ENCODE data around the gene RASA2.

The RASA2 gene

GRCh38 chr3:141486746-141487520 is at the start of gene RASA2:
TSS of gene RASA2 (plus strand) at chr3:141487027. CDS start at chr3:141487084, 57 bp downstream.
- peak; percentile 87 for DNase-seq

- DNase-seq, result no peak
Measured at GRCh38 chr3:141439589-141439988, 47.2 kb upstream of the RASA2 start.

DNA sequence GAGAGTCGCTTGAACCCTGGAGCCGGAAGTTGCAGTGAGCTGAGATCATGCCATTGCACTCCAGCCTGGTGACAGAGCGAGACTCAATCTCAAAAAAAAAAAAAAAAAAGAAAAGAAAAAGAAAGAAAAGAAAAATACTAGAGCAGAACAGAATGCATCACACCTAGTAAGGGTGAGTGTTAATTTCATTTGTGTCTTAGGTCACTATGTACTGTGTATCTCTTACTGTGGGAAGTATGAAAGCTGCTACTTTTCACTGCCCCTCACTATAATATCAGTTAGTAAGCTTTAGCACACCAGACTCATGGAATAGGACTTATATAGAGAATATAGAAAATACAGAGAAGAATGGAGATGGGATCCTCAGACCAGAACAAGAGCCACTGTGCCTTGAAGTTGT is 45.9 kb upstream of the RASA2 start:
- no peak for DNase-seq

DNA sequence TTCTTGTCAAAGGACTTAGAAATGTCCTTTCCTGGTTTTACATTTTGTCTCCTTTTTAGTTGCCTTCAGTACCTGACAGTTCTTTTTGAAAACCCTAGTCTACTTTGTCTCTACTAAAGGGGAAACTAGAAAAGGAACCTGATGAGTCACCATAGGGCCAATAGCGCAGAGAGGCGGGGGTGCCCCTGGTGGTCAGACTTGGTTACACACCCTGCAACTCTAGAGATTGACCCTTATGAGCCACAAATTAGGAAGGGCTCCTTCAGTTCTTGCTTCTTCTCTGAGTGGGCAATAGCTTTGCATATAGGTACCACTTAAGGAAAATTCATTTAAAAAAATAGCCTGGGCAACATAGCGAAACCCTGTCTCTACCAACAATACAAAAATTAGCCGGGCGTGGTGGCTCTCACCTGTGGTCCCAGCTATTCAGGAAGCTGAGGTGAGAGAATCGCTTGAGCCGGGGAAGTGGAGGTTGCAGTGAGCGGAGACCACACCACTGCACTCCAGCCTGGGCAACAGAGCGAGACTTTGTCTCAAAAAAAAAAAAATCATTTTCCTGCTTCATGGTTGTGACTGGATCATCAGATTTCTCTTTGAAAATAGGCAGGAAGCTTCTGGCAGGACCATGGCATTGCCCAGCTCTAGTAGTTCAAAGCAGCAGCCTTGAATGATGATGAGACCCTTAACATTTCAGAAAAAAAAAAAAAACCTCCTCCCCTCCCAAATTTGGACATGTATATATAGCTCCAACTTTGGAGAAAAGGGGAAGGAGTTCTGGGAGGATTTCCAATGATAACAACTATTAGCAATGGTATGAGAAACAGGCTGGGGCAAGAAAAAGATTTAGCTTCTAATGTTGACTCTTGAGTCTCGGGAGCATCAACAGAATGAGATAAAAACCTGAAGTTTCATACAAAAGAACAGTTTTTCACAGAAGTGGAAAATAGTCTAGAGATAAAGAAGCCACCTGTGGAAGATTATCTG is 45.2 kb upstream of the RASA2 start:
- peak; percentile 86 for DNase-seq

DNA sequence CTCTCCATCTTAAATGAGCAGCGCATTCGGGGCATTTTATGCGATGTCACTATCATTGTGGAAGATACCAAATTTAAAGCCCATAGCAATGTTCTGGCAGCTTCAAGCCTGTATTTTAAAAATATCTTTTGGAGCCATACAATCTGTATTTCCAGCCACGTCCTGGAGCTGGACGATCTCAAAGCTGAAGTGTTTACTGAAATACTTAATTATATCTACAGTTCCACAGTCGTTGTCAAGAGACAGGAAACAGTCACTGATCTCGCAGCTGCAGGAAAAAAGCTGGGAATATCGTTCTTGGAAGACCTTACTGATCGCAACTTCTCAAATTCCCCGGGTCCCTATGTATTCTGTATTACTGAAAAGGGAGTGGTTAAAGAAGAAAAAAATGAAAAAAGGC is 44.4 kb upstream of the RASA2 start:
- DNase-seq, result no peak

GRCh38 chr3:141442914-141443313 is 43.9 kb upstream of the RASA2 start:
- no peak for DNase-seq

GRCh38 chr3:141444586-141445285 is 42.1 kb upstream of the RASA2 start:
- DNase-seq, result peak; percentile 42

- DNase-seq, result no peak
Measured at GRCh38 chr3:141445990-141446389, 40.8 kb upstream of the RASA2 start.

- DNase-seq, result no peak
Measured at GRCh38 chr3:141446737-141447136, 40.1 kb upstream of the RASA2 start.

DNA sequence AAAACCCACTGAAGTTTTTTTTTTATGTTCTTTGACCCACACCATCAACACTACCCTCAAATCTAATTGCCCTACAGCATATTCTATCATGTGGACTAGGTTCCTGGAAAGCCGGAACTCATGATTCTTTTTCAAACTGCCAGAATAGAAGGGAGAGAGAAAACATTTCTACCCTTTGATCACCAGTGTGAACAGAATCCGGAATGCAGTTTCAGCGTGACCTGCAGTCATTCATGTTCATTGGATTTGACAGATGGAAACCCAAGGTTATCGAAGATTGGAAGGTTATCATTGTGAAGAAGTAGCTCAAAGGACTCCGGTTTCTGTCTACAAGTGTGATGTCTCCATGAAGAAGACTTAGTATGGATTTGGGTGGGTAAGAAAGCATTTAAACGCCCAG is 39.4 kb upstream of the RASA2 start:
- DNase-seq, result no peak

DNA sequence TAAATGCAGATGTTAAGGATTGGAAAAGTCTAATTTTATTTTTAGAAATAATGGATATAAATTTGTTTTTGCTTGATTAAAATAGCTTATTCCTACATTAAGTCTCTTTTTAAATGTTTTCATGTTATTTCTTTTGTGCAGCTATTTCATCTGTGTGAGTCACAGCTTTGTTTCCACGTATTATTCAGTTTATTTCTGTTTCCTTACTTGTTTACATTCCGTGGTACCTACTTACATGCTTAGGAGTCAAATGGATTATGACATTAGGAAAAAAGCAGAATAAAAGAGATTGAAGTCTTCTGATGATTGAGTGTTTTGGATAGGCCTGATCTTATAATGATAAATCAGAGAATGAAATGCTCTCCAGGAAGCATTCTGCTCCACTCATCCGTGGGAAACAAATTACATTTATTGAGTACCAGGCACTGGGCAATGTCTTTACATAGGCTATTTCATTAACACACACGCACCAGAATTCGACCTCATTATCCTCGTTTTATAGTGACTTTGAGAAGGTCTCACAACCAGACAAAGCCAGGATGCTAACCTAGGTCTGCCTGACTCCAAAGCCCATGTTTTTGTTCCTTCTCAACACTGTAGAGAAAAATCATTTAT is 38.1 kb upstream of the RASA2 start:
- DNase-seq, result peak; percentile 38

- no peak for DNase-seq
Measured at GRCh38 chr3:141449424-141449823, 37.4 kb upstream of the RASA2 start.

GRCh38 chr3:141450727-141451375 is 36.0 kb upstream of the RASA2 start:
- DNase-seq, result no peak

DNA sequence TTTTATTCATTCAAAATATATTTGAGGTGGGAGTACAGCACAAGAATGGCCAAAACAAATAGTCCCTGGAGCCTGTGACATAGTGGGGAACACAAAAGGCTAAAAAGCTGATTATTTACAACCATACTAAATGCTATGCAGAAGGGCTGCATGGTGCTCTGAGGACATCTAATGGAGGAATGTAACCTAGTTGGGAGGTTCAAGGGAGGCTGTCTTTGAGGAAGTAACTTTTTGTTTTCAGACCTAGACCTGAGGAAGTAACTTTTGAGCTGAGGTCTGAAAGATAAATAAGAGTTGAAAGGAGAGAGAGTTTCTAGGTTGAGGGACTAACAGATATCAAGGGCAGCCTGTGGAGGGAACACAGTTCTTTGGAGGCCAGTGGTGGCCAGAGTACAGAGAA is 34.8 kb upstream of the RASA2 start:
- peak; percentile 71 for DNase-seq

- DNase-seq, result no peak
Measured at GRCh38 chr3:141452773-141453172, 34.1 kb upstream of the RASA2 start.

GRCh38 chr3:141454054-141454453 is 32.8 kb upstream of the RASA2 start:
- no peak for DNase-seq

DNA sequence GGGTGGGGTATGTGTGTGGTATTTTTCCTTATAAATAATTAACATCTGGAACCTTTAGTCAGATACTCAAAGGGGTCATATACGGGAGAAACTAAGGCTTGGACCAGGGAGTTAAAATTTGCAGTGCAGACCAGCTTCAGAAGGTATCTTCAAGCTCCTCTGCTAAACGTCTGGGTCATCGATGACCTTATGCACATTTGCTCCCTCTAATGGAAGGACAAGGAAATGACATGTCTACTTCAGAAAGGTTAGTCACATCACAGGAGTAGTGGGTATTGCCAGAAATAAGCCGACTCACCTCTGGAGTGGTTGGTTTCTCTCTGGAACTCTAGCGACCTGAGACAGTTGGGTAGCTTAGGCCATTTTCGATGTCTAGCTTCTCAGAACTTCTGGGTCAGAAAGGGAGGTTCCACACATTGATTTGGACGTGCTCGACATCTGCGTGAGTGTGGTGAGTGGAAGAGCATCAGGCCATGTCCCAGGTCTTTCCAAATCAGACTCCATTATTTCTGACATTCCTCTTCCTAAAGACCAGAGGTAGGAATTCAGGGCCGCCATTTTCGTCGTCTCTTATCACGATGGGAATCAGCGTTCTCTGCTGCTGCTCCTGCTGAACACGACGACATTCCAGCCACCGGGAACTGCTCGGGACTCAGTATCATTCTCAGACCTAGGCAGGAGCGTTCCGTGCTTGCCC is 31.8 kb upstream of the RASA2 start:
- DNase-seq, result peak; percentile 85

- DNase-seq, result peak; percentile 75
Measured at GRCh38 chr3:141455603-141456300, 31.1 kb upstream of the RASA2 start.

GRCh38 chr3:141456301-141456625 is 30.6 kb upstream of the RASA2 start:
- peak; percentile 91 for DNase-seq

DNA sequence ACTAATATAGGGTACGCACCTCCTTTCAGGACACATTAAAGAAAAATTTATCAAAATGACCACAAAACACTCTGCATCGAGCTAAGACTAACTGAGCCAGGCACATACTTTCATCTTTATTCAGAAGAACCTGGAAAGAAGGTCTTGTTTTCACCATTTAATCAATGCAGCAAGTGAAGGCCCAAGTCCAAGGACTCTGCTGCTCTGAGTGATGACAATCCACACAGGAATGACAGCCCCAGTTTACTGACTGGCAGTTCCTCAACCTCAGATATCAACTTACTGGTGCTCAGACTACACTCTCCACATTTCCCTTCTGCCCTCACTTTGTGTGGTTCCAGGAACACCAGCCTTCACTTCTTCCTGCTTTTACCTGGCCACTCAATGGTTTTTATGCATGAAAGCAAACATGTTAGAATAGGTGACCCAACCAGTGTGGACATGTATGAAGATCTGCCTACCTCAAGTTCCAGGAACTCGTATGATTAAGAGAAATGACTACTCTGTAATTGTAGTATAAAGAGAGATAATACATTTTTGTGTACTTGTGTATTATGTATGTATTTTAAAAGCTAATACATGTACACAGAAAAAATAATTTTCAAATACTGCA is 29.1 kb upstream of the RASA2 start:
- DNase-seq, result peak; percentile 73

- no peak for DNase-seq
Measured at GRCh38 chr3:141459008-141459407, 27.8 kb upstream of the RASA2 start.
